Measurements from ENCODE around the gene PPFIA1.

DNA sequence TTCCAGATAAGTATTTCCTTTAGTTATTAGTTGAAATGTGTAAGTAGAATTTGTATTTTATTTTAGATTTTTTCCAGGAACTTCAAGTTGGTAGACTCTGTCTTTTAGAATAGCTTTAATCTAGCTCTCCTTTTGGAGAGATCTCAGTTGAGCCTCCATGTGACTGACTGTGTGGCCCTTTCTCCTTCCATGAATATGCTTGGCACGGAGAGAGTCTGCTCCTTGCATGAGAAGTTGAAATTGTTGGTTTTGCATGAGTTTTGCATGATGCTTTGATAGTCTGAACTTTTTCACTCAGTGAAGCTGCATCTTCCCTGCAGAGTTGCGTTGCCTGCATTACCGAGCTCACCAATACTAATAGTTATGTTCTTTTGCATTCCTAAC is 95.0 kb downstream of the PPFIA1 start:
- TF ChIP-seq, protein P1, sequence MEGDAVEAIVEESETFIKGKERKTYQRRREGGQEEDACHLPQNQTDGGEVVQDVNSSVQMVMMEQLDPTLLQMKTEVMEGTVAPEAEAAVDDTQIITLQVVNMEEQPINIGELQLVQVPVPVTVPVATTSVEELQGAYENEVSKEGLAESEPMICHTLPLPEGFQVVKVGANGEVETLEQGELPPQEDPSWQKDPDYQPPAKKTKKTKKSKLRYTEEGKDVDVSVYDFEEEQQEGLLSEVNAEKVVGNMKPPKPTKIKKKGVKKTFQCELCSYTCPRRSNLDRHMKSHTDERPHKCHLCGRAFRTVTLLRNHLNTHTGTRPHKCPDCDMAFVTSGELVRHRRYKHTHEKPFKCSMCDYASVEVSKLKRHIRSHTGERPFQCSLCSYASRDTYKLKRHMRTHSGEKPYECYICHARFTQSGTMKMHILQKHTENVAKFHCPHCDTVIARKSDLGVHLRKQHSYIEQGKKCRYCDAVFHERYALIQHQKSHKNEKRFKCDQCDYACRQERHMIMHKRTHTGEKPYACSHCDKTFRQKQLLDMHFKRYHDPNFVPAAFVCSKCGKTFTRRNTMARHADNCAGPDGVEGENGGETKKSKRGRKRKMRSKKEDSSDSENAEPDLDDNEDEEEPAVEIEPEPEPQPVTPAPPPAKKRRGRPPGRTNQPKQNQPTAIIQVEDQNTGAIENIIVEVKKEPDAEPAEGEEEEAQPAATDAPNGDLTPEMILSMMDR (IDR thresholded peaks at IDR 0.05), result no peak
- no peak for TF ChIP-seq POLR2A (IDR thresholded peaks at IDR 0.05)

All from testis (tissue), 2 donors.